ENCODE measurements around the gene DNAJC1.

DNA sequence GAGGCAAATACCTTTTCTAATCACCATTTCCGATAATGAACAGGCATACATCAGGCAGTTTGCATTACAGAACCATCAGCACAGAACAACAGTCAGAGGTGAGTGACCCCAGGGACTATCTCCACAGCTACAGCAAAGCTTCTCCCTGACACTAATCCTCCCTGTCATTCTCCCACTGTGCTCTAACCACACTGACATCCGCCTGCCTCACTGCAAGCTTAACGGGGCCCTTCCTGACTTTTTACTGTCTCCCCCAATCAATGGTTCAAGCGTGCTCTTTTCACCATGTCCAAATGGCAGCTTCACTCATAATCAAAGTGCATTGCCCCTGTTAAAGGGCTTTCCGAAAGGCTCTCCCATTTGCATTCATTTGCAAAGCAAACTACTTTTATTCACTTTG, 196.3 kb downstream of the DNAJC1 start:
- no peak for TF ChIP-seq POLR2AphosphoS5 (IDR thresholded peaks at IDR 0.05; ENCODE audit: low read depth, low read length)
- TF ChIP-seq POLR2A (IDR thresholded peaks at IDR 0.05; ENCODE audit: low read depth, low read length): no peak

Data from GM12892 (cell line).